Keratinocyte (primary cell): ENCODE results near the gene TPGS1.

Experiments used
- CTCF ChIP-seq, 3 experiments: IDR thresholded peaks in 1 of 3; conservative IDR thresholded peaks in 1 of 3; optimal IDR thresholded peaks in 1 of 3; 2 replicates in 2 of 3; 3 replicates in 1 of 3; pipeline versions ENCODE3 to v1.5.1; 2011; ENCODE audit warnings: low read length in 3 of 3, mild to moderate bottlenecking in 3 of 3, moderate library complexity in 2 of 3, control low read depth in 1 of 3, inconsistent platforms in 1 of 3; ENCODE audit not compliant: insufficient read depth in 2 of 3; ENCODE audit errors: extremely low read depth in 1 of 3
- EZH2 ChIP-seq: IDR thresholded peaks from one replicate; pipeline ENCODE4 v1.6.1; 2012; ENCODE audit warnings: inconsistent platforms, mild to moderate bottlenecking, low read length, moderate library complexity

DNA sequence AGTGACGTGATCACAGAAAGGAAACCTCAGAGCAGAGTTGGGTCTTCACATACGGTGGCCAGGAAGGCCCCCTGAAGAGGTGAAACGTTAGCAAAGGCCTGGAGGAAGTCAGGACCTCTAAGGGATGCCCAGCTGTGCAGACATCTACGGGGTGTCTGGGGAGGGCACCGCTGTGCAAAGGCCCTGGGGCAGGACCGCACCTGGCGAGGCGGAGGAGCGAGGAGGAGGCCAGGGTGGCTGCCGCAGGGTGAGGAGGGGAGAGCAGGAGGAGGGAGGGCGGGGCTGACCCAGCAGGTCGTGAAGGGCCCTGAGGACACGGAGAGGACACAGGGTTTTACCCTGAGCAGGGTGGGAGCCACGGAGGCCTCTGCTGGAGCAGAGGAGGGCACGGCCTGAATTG, 22.8 kb upstream of the TPGS1 start:
- TF ChIP-seq CTCF (optimal IDR thresholded peaks at IDR 0.05 in 1 of 3, IDR thresholded peaks at IDR 0.05 in 1 of 3, conservative IDR thresholded peaks at IDR 0.05 in 1 of 3; ENCODE audit: extremely low read depth in 1 of 3, insufficient read depth in 2 of 3, low read length in 3 of 3) (no peak), EZH2 (no peak)
